ENCODE measurements around the gene CERK.

CERK gene

DNA sequence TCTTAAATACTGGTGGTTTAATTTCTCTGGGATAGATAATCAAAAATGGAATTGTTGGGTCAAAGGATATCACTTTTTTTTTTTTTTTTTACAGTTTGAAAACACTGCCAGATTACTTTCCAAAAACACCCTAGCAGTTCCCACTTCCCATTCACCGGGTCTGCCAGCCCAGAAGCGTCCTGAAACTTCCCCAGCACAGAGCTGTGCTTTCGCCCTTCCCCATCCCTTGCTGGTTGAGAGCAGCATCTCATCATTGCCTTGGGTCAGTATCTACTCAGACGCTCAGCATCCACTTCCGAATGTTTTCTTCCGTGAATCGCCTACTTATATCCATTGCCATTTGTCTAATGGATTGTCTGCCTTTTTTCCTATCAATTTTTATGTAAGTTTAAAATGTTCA lies 5.5 kb downstream of the CERK start:
- Histone ChIP-seq H3K79me2 (ENCODE audit: low read length) (peaks cover 99% of the 10 kb centered on the region), H3K9ac (ENCODE audit: low read length) (no peak overlapping the region), H3K36me3 (replicated peaks; ENCODE audit: insufficient read depth, low read length) (no peaks in the 10 kb centered on the region), H3K9me2 (replicated peaks; ENCODE audit: insufficient read depth, low read length) (no peaks in the 10 kb centered on the region), H3K4me3 (ENCODE audit: low read length) (no peak overlapping the region), H3K4me2 (ENCODE audit: low read depth, low read length) (no peak overlapping the region), H2AFZ (ENCODE audit: low read length) (no peak overlapping the region), H4K20me1 (ENCODE audit: insufficient read depth, low read length) (peaks cover 49% of the 10 kb centered on the region), H3K9me3 (replicated peaks; ENCODE audit: insufficient read depth, low read length) (no peaks in the 10 kb centered on the region), H3K4me1 (ENCODE audit: low read length) (peaks cover 17% of the 10 kb centered on the region), H3F3A (ENCODE audit: insufficient read depth, low read length) (no peaks in the 10 kb centered on the region), H3K27ac (ENCODE audit: low read length) (no peak overlapping the region), H3K27me3 (replicated peaks; ENCODE audit: insufficient read depth, low read length) (no peaks in the 10 kb centered on the region)
- no peak for DNase-seq
- TF ChIP-seq EZH2 (optimal IDR thresholded peaks at IDR 0.05; ENCODE audit: low read depth, low read length): no peak
- TF ChIP-seq, protein P1, sequence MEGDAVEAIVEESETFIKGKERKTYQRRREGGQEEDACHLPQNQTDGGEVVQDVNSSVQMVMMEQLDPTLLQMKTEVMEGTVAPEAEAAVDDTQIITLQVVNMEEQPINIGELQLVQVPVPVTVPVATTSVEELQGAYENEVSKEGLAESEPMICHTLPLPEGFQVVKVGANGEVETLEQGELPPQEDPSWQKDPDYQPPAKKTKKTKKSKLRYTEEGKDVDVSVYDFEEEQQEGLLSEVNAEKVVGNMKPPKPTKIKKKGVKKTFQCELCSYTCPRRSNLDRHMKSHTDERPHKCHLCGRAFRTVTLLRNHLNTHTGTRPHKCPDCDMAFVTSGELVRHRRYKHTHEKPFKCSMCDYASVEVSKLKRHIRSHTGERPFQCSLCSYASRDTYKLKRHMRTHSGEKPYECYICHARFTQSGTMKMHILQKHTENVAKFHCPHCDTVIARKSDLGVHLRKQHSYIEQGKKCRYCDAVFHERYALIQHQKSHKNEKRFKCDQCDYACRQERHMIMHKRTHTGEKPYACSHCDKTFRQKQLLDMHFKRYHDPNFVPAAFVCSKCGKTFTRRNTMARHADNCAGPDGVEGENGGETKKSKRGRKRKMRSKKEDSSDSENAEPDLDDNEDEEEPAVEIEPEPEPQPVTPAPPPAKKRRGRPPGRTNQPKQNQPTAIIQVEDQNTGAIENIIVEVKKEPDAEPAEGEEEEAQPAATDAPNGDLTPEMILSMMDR (IDR thresholded peaks at IDR 0.05; ENCODE audit: low read length): no peak
- TF ChIP-seq EZH2phosphoT487 (IDR thresholded peaks at IDR 0.05; ENCODE audit: low read length): no peak

DNA sequence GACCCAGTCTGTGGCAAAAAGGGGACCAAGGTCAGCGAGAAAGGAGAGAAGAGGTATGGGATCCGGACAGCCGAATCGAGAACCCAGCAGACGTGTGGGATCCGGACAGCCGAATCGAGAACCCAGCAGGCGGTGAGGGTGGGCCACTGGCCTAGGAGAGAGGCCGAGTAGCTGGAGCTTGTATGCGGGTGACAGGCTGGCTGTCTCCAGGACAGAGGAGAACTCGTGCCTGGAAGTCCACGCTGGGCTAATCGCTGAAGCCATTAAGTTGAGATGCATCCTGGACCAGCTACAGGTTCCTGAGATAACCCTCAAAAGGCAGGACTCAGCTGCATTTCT lies 6.0 kb downstream of the CERK start:
- peaks cover 17% of the 10 kb centered on the region for H3K4me1 ChIP-seq (ENCODE audit: low read length)
- no peak overlapping the region for H3K27ac ChIP-seq (ENCODE audit: low read length)
- TF ChIP-seq, protein P1 (IDR thresholded peaks at IDR 0.05; ENCODE audit: low read length): no peak
- no peak for TF ChIP-seq EZH2phosphoT487 (IDR thresholded peaks at IDR 0.05; ENCODE audit: low read length)
- no peak for TF ChIP-seq EZH2 (optimal IDR thresholded peaks at IDR 0.05; ENCODE audit: low read depth, low read length)
- H3K79me2 ChIP-seq (ENCODE audit: low read length): peaks cover 99% of the 10 kb centered on the region
- H3K9me3 ChIP-seq (replicated peaks; ENCODE audit: insufficient read depth, low read length): no peaks in the 10 kb centered on the region
- no peak for DNase-seq
- no peaks in the 10 kb centered on the region for H3K36me3 ChIP-seq (replicated peaks; ENCODE audit: insufficient read depth, low read length)
- H3K9ac ChIP-seq (ENCODE audit: low read length): no peak overlapping the region
- H3K9me2 ChIP-seq (replicated peaks; ENCODE audit: insufficient read depth, low read length): no peaks in the 10 kb centered on the region
- H4K20me1 ChIP-seq (ENCODE audit: insufficient read depth, low read length): peaks cover 49% of the 10 kb centered on the region
- no peaks in the 10 kb centered on the region for H3F3A ChIP-seq (ENCODE audit: insufficient read depth, low read length)
- no peak overlapping the region for H3K4me3 ChIP-seq (ENCODE audit: low read length)
- H3K27me3 ChIP-seq (replicated peaks; ENCODE audit: insufficient read depth, low read length): no peaks in the 10 kb centered on the region
- no peak overlapping the region for H2AFZ ChIP-seq (ENCODE audit: low read length)
- H3K4me2 ChIP-seq (ENCODE audit: low read depth, low read length): no peak overlapping the region

DNA sequence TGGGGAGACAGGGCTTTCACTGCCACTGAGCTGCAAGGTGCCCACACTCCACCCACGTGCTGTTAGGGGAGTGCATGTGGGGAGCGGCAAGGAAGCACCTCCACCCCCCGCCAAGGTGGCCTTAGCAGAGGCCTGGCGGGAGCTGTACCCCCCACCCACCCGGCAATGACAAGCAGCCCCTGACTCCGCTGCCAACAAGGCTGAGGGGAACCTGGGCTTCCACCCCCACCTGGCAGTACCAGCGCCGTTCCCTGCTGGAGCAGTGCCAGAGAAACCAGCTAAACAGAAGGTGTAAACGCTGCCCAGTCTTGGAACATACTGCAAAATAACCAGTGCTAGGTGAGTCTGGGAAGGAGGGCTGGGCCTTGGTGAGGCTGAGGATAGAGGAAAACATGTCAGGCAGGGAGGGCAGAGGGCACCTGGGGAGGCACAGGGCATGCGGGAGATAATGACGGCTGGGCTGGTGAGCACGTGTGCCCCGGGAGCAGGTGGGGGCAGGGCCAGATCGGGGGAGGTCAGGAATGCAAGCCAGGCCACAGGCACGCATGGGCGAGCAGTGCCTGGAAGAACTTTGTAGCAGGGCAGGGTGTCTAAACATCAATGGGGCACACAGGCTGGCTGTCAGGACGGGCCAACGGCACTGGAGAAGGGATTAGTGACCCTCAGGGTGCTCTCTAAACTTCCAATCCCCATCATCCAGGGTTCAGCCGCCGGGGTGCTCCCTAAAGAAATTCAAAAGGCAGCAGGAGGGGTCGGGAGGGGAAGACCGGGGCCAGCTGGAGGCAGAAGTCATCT lies 6.6 kb downstream of the CERK start:
- H3K4me1 ChIP-seq (ENCODE audit: low read length): peaks cover 14% of the 10 kb centered on the region
- peaks cover 99% of the 10 kb centered on the region for H3K79me2 ChIP-seq (ENCODE audit: low read length)
- peaks cover 45% of the 10 kb centered on the region for H4K20me1 ChIP-seq (ENCODE audit: insufficient read depth, low read length)
- no peak overlapping the region for H3K4me3 ChIP-seq (ENCODE audit: low read length)
- H3K36me3 ChIP-seq (replicated peaks; ENCODE audit: insufficient read depth, low read length): no peaks in the 10 kb centered on the region
- no peak overlapping the region for H3K27ac ChIP-seq (ENCODE audit: low read length)
- no peak overlapping the region for H3K4me2 ChIP-seq (ENCODE audit: low read depth, low read length)
- H3K27me3 ChIP-seq (replicated peaks; ENCODE audit: insufficient read depth, low read length): no peaks in the 10 kb centered on the region
- H3K9me3 ChIP-seq (replicated peaks; ENCODE audit: insufficient read depth, low read length): no peaks in the 10 kb centered on the region
- TF ChIP-seq, protein P1 (IDR thresholded peaks at IDR 0.05; ENCODE audit: low read length): no peak
- TF ChIP-seq EZH2 (optimal IDR thresholded peaks at IDR 0.05; ENCODE audit: low read depth, low read length) (no peak), EZH2phosphoT487 (IDR thresholded peaks at IDR 0.05; ENCODE audit: low read length) (no peak)
- H3F3A ChIP-seq (ENCODE audit: insufficient read depth, low read length): no peaks in the 10 kb centered on the region
- H2AFZ ChIP-seq (ENCODE audit: low read length): no peak overlapping the region
- no peak for DNase-seq
- no peaks in the 10 kb centered on the region for H3K9me2 ChIP-seq (replicated peaks; ENCODE audit: insufficient read depth, low read length)
- no peak overlapping the region for H3K9ac ChIP-seq (ENCODE audit: low read length)
